NCI-H128 (cell line): ENCODE measurements around the gene NFATC2.
"Not testable (repeated sequence)": the region's sequence is repeated elsewhere in the genome, so short reads cannot be mapped to it uniquely, and the experiment has no call there.

Experiments used
- DNase-seq: peaks from one replicate; lab custom pipeline; 2025; ENCODE audit not compliant: unreplicated experiment; lab: John Stamatoyannopoulos, UW

The NFATC2 gene

GRCh38 chr20:51540580-51540979 is 1.9 kb downstream of the NFATC2 start:
- DNase-seq, result no peak

- not testable (repeated sequence) for DNase-seq
Measured at GRCh38 chr20:51540074-51540473, 2.4 kb downstream of the NFATC2 start.

- peak; percentile 46 for DNase-seq
Measured at GRCh38 chr20:51536116-51537069, 6.1 kb downstream of the NFATC2 start.

- DNase-seq, result no peak
Measured at GRCh38 chr20:51535674-51536073, 6.8 kb downstream of the NFATC2 start.

GRCh38 chr20:51535075-51535386 is 7.5 kb downstream of the NFATC2 start:
- DNase-seq, result no peak

GRCh38 chr20:51533291-51534172 is 9.0 kb downstream of the NFATC2 start:
- DNase-seq, result no peak

- no peak for DNase-seq
Measured at GRCh38 chr20:51532577-51533191, 9.8 kb downstream of the NFATC2 start.

- no peak for DNase-seq
Measured at GRCh38 chr20:51531712-51532456, 10.6 kb downstream of the NFATC2 start.

- no peak for DNase-seq
Measured at GRCh38 chr20:51531141-51531710, 11.3 kb downstream of the NFATC2 start.

GRCh38 chr20:51529758-51530157 is 12.8 kb downstream of the NFATC2 start:
- no peak for DNase-seq

GRCh38 chr20:51529081-51529681 is 13.3 kb downstream of the NFATC2 start:
- no peak for DNase-seq

- DNase-seq, result no peak
Measured at GRCh38 chr20:51528263-51529027, 14.1 kb downstream of the NFATC2 start.

GRCh38 chr20:51526754-51527153 is 15.8 kb downstream of the NFATC2 start:
- DNase-seq, result no peak

- no peak for DNase-seq
Measured at GRCh38 chr20:51526106-51526470, 16.4 kb downstream of the NFATC2 start.

- DNase-seq, result no peak
Measured at GRCh38 chr20:51525241-51526105, 17.0 kb downstream of the NFATC2 start.

GRCh38 chr20:51523276-51524013 is 19.1 kb downstream of the NFATC2 start:
- no peak for DNase-seq

- no peak for DNase-seq
Measured at GRCh38 chr20:51522207-51522606, 20.3 kb downstream of the NFATC2 start.

GRCh38 chr20:51517839-51518238 is 24.7 kb downstream of the NFATC2 start:
- DNase-seq, result no peak
